Activated T-helper 1 cell treated with anti-CD3 and anti-CD28 coated beads, Interleukin-2, amount 50 U/mL, for 16 hours (primary cell): ENCODE data around the gene DDR2.
"Not testable (repeated sequence)": the region's sequence is repeated elsewhere in the genome, so short reads cannot be mapped to it uniquely, and the experiment has no call there.

Experiments
- DNase-seq, 2 donors: peaks; one replicate each; pipeline ENCODE4 v3.0.0-alpha.2; 2020; ENCODE audit warnings: low read depth in 1 of 2, low spot score in 1 of 2

DDR2 gene

DNA sequence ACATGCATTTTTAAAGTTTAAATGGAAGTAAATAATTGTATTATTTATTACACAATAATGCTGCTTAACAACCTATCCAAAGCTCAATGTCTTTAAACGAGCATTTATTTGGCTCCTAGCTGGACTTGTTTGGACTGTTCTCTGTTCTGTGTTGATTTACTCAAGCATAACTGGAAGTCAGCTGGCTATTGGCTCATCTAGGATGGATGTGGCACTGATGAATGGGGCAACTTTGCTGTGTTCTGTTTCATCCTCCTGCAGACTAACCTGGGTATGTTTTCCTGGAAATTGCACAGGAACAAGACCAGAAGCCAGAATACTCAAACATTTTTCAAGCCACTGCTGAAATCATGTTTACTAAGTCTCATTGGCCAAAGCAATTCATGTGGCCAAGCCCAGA is 87.4 kb downstream of the DDR2 start:
- DNase-seq, result no peak

DNA sequence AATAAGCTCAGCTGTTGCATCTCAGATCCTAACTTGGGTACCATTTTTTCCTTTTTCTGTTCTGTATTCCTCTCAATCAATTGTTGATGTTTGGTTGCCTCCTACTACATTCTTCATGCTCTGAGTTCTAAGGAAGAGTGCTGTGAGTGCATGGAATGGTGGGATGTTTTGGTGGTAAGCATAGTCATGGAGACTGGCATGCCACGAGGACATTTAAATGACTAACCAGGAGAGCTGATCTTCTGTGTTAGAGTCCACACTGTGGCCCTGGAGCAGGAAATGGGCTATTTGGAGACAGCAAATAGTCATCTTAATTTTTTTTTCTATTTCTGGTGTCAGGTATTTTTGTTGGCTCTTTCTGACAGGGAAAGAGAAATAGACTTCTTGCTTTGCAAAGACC is 88.7 kb downstream of the DDR2 start:
- no peak for DNase-seq

GRCh38 chr1:162721471-162721870 is 89.2 kb downstream of the DDR2 start:
- no peak for DNase-seq

- no peak for DNase-seq
Measured at GRCh38 chr1:162722036-162722435, 89.8 kb downstream of the DDR2 start.

DNA sequence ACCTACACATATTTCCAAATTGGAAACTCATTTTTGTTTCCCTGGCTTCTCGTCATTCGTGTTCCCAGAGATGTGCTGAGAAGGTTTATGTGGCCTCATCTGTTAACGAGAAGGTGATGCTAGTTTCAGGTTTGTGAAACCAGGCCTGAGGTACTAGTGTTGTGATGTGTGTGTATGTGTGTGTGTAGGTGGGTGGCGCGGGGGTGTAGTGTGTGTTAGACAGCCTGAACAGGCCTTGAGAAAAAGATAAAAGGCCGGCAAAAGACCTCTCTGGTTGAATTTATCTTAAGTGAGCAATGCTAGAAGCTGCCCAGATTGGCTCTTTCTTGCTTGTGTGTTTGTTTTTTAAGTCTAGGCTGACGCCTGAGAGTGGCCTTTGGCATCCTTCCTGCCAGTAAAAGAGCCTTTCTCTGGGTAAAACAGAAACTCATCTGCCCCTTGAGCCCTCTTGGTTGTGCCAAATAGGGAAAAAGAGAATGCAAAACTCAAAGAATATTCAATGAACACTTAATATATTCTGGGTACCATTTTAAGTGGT is 92.4 kb downstream of the DDR2 start:
- no peak for DNase-seq

DNA sequence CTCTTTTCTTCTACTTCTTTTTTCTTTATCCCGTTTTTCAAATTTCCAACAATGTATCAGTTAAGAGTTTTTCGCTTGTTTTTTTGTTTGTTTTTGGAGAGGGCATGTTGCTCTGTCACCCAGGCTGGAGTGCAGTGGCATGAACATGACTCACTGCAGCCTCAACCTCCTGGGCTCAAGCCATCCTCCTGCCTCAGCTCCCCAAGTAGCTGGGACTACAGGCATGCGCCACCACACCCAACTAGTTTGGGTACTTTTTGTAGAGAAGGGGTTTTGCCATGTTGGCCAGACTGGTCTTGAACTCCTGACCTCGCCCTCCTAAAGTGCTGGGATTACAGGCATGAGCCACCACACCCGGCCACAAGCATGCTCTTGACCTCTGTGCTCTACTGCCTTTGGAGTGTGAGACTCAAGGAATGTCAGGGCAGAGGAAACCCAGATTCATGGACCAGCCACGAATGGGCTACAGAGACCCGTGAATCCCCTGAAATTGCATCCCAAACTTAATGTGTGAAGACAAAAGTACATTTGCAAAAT is 93.1 kb downstream of the DDR2 start:
- DNase-seq, result no peak

DNA sequence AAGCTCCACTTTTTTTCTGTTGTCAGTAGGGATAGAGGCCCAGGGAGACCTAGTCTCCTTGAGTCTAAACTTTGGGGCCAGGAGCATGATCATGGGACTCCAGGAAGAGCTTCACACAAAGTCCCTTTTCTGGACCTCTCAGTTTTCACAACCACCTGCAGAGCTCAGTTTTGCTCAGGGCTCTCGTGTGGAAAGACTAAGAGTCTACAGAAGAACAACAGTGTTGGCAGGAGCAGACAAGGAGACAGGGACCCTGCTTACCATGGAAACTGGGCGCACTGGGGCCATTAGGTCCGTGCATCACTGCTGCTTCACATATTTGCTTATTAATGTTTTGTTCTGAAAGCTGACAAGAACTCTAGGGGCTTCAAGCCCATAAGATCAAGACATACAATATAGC is 94.3 kb downstream of the DDR2 start:
- DNase-seq, result no peak

DNA sequence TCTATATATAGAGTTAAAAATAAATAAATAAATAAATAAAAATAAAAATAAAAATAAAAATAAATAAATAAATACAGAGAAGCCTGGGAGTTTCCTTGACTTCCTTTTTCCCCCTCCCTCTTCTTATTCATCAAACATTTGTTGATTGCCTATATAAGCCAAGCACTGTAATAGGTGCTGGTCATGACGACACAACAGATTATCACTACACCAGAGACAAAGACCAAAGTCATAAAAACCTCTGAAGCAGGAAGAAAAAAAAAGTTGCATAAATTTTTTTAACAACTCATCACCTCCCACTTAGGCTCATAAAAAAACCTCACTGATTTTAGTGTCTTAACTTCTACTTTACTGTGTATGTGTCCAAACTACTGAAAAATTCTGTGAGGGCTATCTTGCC is 95.2 kb downstream of the DDR2 start:
- not testable (repeated sequence) for DNase-seq

GRCh38 chr1:162728573-162728972 is 96.3 kb downstream of the DDR2 start:
- no peak for DNase-seq

- not testable (repeated sequence) for DNase-seq
Measured at GRCh38 chr1:162729195-162729774, 97.0 kb downstream of the DDR2 start.

- DNase-seq, result no peak
Measured at GRCh38 chr1:162732094-162732493, 99.8 kb downstream of the DDR2 start.

GRCh38 chr1:162732566-162733335 is 100.5 kb downstream of the DDR2 start:
- no peak for DNase-seq

DNA sequence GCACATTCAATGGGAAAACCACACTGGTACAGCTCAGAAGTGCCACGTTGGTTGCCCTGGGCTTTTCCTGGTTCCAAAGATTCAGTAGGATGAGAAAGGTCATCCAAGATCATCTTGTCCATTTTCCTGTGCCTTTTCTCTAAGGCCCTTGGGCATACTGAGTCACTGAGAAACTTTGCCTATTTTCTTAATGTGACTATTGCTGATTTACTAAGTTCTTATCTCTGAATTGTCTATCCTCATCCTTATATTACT is 101.0 kb downstream of the DDR2 start:
- no peak for DNase-seq

GRCh38 chr1:162734047-162734446 is 101.8 kb downstream of the DDR2 start:
- no peak for DNase-seq

DNA sequence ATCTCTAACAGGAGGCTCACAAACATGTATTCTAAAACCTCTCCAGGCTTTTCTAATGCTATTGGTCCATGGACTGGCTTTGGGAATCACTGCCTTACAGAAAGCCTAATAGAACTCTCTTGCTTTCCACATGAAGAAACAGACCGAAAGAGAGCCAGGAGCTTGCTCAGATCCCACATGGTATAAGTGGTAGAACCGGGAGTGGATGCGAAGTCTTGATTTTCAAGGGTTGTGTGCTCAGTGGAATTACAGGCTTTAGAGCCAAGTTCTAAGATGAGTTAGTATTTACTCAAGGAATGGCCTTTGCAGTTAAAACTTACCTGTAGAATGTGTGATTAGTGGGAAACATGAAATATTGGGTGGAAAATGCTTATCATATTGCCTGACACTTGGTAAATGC is 103.9 kb downstream of the DDR2 start:
- no peak for DNase-seq

DNA sequence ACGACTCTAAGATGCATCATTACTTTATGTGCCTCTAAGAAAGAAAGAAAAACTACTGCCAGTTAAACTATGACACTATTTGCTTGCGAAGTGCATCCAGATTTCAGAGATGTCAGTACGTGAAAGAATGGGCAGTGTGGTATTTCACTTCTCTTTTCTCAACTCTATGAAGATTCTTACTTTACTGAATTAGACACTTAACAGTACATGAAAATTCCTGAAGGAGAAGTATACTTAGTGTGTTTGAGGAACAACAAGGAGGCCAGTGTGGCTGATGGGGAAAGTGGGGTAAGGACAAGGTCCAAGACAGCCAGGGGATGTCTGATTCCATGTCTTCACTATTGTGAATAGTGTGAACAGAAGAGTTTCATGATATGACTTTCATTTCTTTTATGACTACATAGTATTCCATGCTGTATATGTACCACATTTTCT is 104.4 kb downstream of the DDR2 start:
- no peak for DNase-seq

GRCh38 chr1:162740755-162741154 is 108.5 kb downstream of the DDR2 start:
- no peak for DNase-seq

- no peak for DNase-seq
Measured at GRCh38 chr1:162741574-162741973, 109.3 kb downstream of the DDR2 start.

- not testable (repeated sequence) for DNase-seq
Measured at GRCh38 chr1:162746264-162746942, 114.1 kb downstream of the DDR2 start.

DNA sequence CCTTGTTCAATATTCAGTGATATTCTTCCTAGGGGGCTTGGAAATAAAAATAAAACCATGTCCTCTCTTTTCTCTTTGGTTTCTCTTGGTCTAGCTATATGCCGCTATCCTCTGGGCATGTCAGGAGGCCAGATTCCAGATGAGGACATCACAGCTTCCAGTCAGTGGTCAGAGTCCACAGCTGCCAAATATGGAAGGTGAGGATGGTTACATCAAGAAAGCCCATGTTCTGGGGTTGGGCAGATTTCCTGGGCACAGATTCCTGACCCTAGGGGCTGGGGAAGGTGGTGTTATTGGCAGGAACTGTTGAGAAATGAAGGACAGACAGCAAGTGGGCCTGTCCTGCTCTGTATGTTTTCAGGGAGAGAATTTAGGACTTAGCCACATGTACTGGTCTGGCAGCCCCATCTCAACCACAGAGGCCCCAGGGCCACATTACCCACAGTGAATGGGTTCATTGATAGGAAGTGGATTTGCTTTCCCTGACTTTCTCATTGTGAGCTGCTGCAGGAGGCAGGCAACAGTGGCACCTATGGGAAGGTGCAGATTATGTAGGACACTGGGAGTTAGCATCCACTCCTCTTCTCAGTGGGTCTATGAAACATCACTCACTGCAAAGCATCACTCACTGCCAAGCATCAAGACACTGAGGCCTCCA is 120.9 kb downstream of the DDR2 start:
- no peak for DNase-seq

GRCh38 chr1:162753998-162754585 is 121.8 kb downstream of the DDR2 start:
- no peak for DNase-seq
